ENCODE measurements around the gene SNX8. TPM values are rescaled to one million over a fixed set of nuclear protein-coding genes. Genes with fewer than 3 reads are reported as not detected.

SNX8 gene
- total and polyA plus RNA-seq, 2 experiments from 2014 or later: 13.1 to 44.4 TPM

- Histone ChIP-seq H3K27ac (no peak overlapping the region), H3K4me3 (no peak overlapping the region), H3K36me3 (ENCODE audit: low read depth) (no peaks in the 10 kb centered on the region), H2AFZ (no peak overlapping the region), H3K27me3 (replicated peaks; ENCODE audit: insufficient read depth) (no peaks in the 10 kb centered on the region), H3K4me2 (ENCODE audit: unreplicated experiment) (no peak overlapping the region), H3F3A (ENCODE audit: insufficient read depth) (no peaks in the 10 kb centered on the region), H3K79me2 (ENCODE audit: insufficient read depth) (no peaks in the 10 kb centered on the region), H4K20me1 (ENCODE audit: insufficient read depth) (no peaks in the 10 kb centered on the region), H3K9me3 (ENCODE audit: low read depth) (no peaks in the 10 kb centered on the region), H3K4me1 (ENCODE audit: insufficient read depth) (no peaks in the 10 kb centered on the region), H3K9ac (no peak overlapping the region), H3K9me2 (ENCODE audit: insufficient read depth) (no peaks in the 10 kb centered on the region)
- TF ChIP-seq EZH2 (IDR thresholded peaks at IDR 0.05; ENCODE audit: insufficient read depth, poor library complexity, severe bottlenecking) (no peak), EZH2phosphoT487 (IDR thresholded peaks at IDR 0.05; ENCODE audit: insufficient read depth, low read depth) (no peak)
- in situ Hi-C loops (cut with MboI): no loop called here
- no peak for DNase-seq
- 97% methylated on average over 20 of the region's 20 CpGs for WGBS, 2 experiments (ENCODE audit: low coverage in 1 of 2, low lambda C conversion rate in 2 of 2, missing lambda C conversion rate in 2 of 2)
These were observed 40.4 kb downstream of the SNX8 start for GRCh38 chr7:2273866-2274265.

- Histone ChIP-seq H3F3A (ENCODE audit: insufficient read depth) (no peaks in the 10 kb centered on the region), H3K9me3 (ENCODE audit: low read depth) (no peaks in the 10 kb centered on the region), H4K20me1 (ENCODE audit: insufficient read depth) (no peaks in the 10 kb centered on the region), H3K9me2 (ENCODE audit: insufficient read depth) (no peaks in the 10 kb centered on the region), H3K9ac (no peak overlapping the region), H3K36me3 (ENCODE audit: low read depth) (no peaks in the 10 kb centered on the region), H3K4me2 (ENCODE audit: unreplicated experiment) (no peak overlapping the region), H2AFZ (no peak overlapping the region), H3K4me3 (no peak overlapping the region), H3K4me1 (ENCODE audit: insufficient read depth) (no peaks in the 10 kb centered on the region; the same call in 1 of the 2 replicates), H3K27ac (no peak overlapping the region), H3K27me3 (replicated peaks; ENCODE audit: insufficient read depth) (no peaks in the 10 kb centered on the region), H3K79me2 (ENCODE audit: insufficient read depth) (no peaks in the 10 kb centered on the region)
- no peak for DNase-seq
- in situ Hi-C loops (cut with MboI): no loop called here
- 94 to 96% methylated on average over 9 of the region's 9 CpGs for WGBS, 2 experiments (ENCODE audit: low coverage in 1 of 2, low lambda C conversion rate in 2 of 2, missing lambda C conversion rate in 2 of 2)
- TF ChIP-seq EZH2 (IDR thresholded peaks at IDR 0.05; ENCODE audit: insufficient read depth, poor library complexity, severe bottlenecking): no peak
- TF ChIP-seq EZH2phosphoT487 (IDR thresholded peaks at IDR 0.05; ENCODE audit: insufficient read depth, low read depth): no peak
These were observed 42.2 kb downstream of the SNX8 start for GRCh38 chr7:2272031-2272430.

GRCh38 chr7:2271273-2272026, 42.8 kb downstream of the SNX8 start:
- H3K27me3 ChIP-seq (replicated peaks; ENCODE audit: insufficient read depth): no peaks in the 10 kb centered on the region
- in situ Hi-C loops (cut with MboI): no loop called here
- no peak for DNase-seq
- H3K9me2 ChIP-seq (ENCODE audit: insufficient read depth): no peaks in the 10 kb centered on the region
- H4K20me1 ChIP-seq (ENCODE audit: insufficient read depth): no peaks in the 10 kb centered on the region
- no peak overlapping the region for H3K27ac ChIP-seq
- no peaks in the 10 kb centered on the region for H3F3A ChIP-seq (ENCODE audit: insufficient read depth)
- no peaks in the 10 kb centered on the region for H3K36me3 ChIP-seq (ENCODE audit: low read depth)
- H3K4me1 ChIP-seq (ENCODE audit: insufficient read depth): peaks cover 6% of the 10 kb centered on the region
- TF ChIP-seq EZH2phosphoT487 (IDR thresholded peaks at IDR 0.05; ENCODE audit: insufficient read depth, low read depth): no peak
- no peak for TF ChIP-seq EZH2 (IDR thresholded peaks at IDR 0.05; ENCODE audit: insufficient read depth, poor library complexity, severe bottlenecking)
- WGBS, 2 experiments (ENCODE audit: low coverage in 1 of 2, low lambda C conversion rate in 2 of 2, missing lambda C conversion rate in 2 of 2): 92 to 95% methylated on average over 25 to 27 of the region's 27 CpGs
- H3K4me3 ChIP-seq: no peak overlapping the region
- no peak overlapping the region for H2AFZ ChIP-seq
- no peaks in the 10 kb centered on the region for H3K79me2 ChIP-seq (ENCODE audit: insufficient read depth)
- no peak overlapping the region for H3K4me2 ChIP-seq (ENCODE audit: unreplicated experiment)
- no peaks in the 10 kb centered on the region for H3K9me3 ChIP-seq (ENCODE audit: low read depth)
- H3K9ac ChIP-seq: no peak overlapping the region

- no peaks in the 10 kb centered on the region for H3K79me2 ChIP-seq (ENCODE audit: insufficient read depth)
- H3K9me2 ChIP-seq (ENCODE audit: insufficient read depth): no peaks in the 10 kb centered on the region
- H3K9me3 ChIP-seq (ENCODE audit: low read depth): no peaks in the 10 kb centered on the region
- H3F3A ChIP-seq (ENCODE audit: insufficient read depth): no peaks in the 10 kb centered on the region
- H3K9ac ChIP-seq: no peak overlapping the region
- no peaks in the 10 kb centered on the region for H3K36me3 ChIP-seq (ENCODE audit: low read depth)
- H4K20me1 ChIP-seq (ENCODE audit: insufficient read depth): no peaks in the 10 kb centered on the region
- H3K4me1 ChIP-seq (ENCODE audit: insufficient read depth): peaks cover 6% of the 10 kb centered on the region
- H3K27ac ChIP-seq: no peak overlapping the region
- no peaks in the 10 kb centered on the region for H3K27me3 ChIP-seq (replicated peaks; ENCODE audit: insufficient read depth)
- no peak overlapping the region for H2AFZ ChIP-seq
- H3K4me2 ChIP-seq (ENCODE audit: unreplicated experiment): no peak overlapping the region
- no peak overlapping the region for H3K4me3 ChIP-seq
- no peak for DNase-seq
- in situ Hi-C loops (cut with MboI): no loop called here
- TF ChIP-seq EZH2 (IDR thresholded peaks at IDR 0.05; ENCODE audit: insufficient read depth, poor library complexity, severe bottlenecking): no peak
- no peak for TF ChIP-seq EZH2phosphoT487 (IDR thresholded peaks at IDR 0.05; ENCODE audit: insufficient read depth, low read depth)
- 93 to 98% methylated on average over 8 of the region's 8 CpGs for WGBS, 2 experiments (ENCODE audit: low coverage in 1 of 2, low lambda C conversion rate in 2 of 2, missing lambda C conversion rate in 2 of 2)
These were observed 43.7 kb downstream of the SNX8 start for GRCh38 chr7:2270495-2270894.
